H9 (cell line): ENCODE results near the gene SEC23IP. TPM values are rescaled to one million over a fixed set of nuclear protein-coding genes. Genes with fewer than 3 reads are reported as not detected.

Experiments
- DNase-seq: peaks from one replicate; pipeline ENCODE4 v3.0.0-alpha.2; 2017
- H2AFZ ChIP-seq: one replicate; pipeline ENCODE4 v1.6.1; 2013; ENCODE audit warnings: mild to moderate bottlenecking, low read length, control low read depth, moderate library complexity
- H2AK5ac ChIP-seq: 2 replicates; pipeline ENCODE4 v1.6.1; 2013; ENCODE audit warnings: low read length, control low read depth, mixed read lengths; ENCODE audit not compliant: insufficient read length
- H2BK120ac ChIP-seq: one replicate; pipeline ENCODE4 v1.6.1; 2013; ENCODE audit warnings: low read depth, mild to moderate bottlenecking, low read length, control low read depth, inconsistent platforms; ENCODE audit not compliant: poor library complexity, severe bottlenecking
- H2BK12ac ChIP-seq: 2 replicates; pipeline ENCODE4 v1.6.1; 2013; ENCODE audit warnings: low read length, control low read depth, mixed read lengths, low read depth; ENCODE audit not compliant: insufficient read length
- H2BK15ac ChIP-seq: 2 replicates; pipeline ENCODE4 v1.6.1; 2013; ENCODE audit warnings: low read depth, low read length, control low read depth
- H2BK20ac ChIP-seq: one replicate; pipeline ENCODE4 v1.6.1; 2013; ENCODE audit warnings: low read depth, mild to moderate bottlenecking, low read length, control low read depth, inconsistent platforms; ENCODE audit not compliant: poor library complexity, severe bottlenecking
- H2BK5ac ChIP-seq: 2 replicates; pipeline ENCODE4 v1.6.1; 2013; ENCODE audit warnings: low read length, control low read depth, mixed read lengths; ENCODE audit not compliant: insufficient read length
- H3K14ac ChIP-seq: 2 replicates; pipeline ENCODE4 v1.6.1; 2013; ENCODE audit warnings: low read length, control low read depth; ENCODE audit not compliant: insufficient read depth
- H3K18ac ChIP-seq: 2 replicates; pipeline ENCODE4 v1.6.1; 2013; ENCODE audit warnings: low read depth, mild to moderate bottlenecking, mixed read lengths, low read length, control low read depth; ENCODE audit not compliant: insufficient read length
- H3K23ac ChIP-seq: 2 replicates; pipeline ENCODE4 v1.6.1; 2013; ENCODE audit warnings: low read length, control low read depth, mixed read lengths, low read depth; ENCODE audit not compliant: insufficient read length
- H3K23me2 ChIP-seq: 2 replicates; pipeline ENCODE4 v1.6.1; 2013; ENCODE audit warnings: low read depth, mild to moderate bottlenecking, mixed read lengths, low read length, control low read depth; ENCODE audit not compliant: insufficient read length, poor library complexity, severe bottlenecking
- H3K27ac ChIP-seq: 2 replicates; pipeline ENCODE4 v1.5.1; 2013; ENCODE audit warnings: low read length, control low read depth, mixed read lengths, low read depth; ENCODE audit not compliant: insufficient read length
- H3K27me3 ChIP-seq: 2 replicates; pipeline ENCODE4 v1.6.1; 2013; ENCODE audit warnings: low read length, control low read depth, inconsistent platforms; ENCODE audit not compliant: insufficient read depth
- H3K4ac ChIP-seq: 2 replicates; pipeline ENCODE4 v1.6.1; 2013; ENCODE audit warnings: low read depth, mild to moderate bottlenecking, control low read depth, inconsistent platforms, low read length, moderate library complexity
- H3K4me1 ChIP-seq: 2 replicates; pipeline ENCODE4 v1.6.1; 2013; ENCODE audit warnings: low read length, control low read depth, inconsistent platforms; ENCODE audit not compliant: insufficient read depth
- H3K4me2 ChIP-seq: 2 replicates; pipeline ENCODE4 v1.6.1; 2013; ENCODE audit warnings: low read length, control low read depth, mixed read lengths; ENCODE audit not compliant: insufficient read length, insufficient read depth
- H3K56ac ChIP-seq: 2 replicates; pipeline ENCODE4 v1.6.1; 2013; ENCODE audit warnings: low read depth, mild to moderate bottlenecking, mixed read lengths, low read length, control low read depth; ENCODE audit not compliant: insufficient read length
- H3K79me1 ChIP-seq: 2 replicates; pipeline ENCODE4 v1.6.1; 2013; ENCODE audit warnings: low read depth, mild to moderate bottlenecking, moderate library complexity, low read length, control low read depth, inconsistent platforms; ENCODE audit not compliant: insufficient read depth, poor library complexity, severe bottlenecking
- H3K79me2 ChIP-seq: 2 replicates; pipeline ENCODE4 v1.6.1; 2013; ENCODE audit warnings: low read length, control low read depth, inconsistent platforms; ENCODE audit not compliant: insufficient read depth
- H3K9ac ChIP-seq: 2 replicates; pipeline ENCODE4 v1.6.1; 2013; ENCODE audit warnings: low read length, control low read depth, mixed read lengths; ENCODE audit not compliant: insufficient read length; ENCODE audit errors: extremely low read depth
- H3K9me3 ChIP-seq: one replicate; pipeline ENCODE4 v1.6.1; 2013; ENCODE audit warnings: low read depth, low read length, inconsistent platforms; ENCODE audit not compliant: control insufficient read depth
- H3T11ph ChIP-seq: one replicate; pipeline ENCODE4 v1.6.1; 2013; ENCODE audit warnings: mild to moderate bottlenecking, low read length, control low read depth, inconsistent platforms
- H4K20me1 ChIP-seq: one replicate; pipeline ENCODE4 v1.6.1; 2013; ENCODE audit not compliant: control insufficient read depth, insufficient read length, insufficient read depth
- H4K5ac ChIP-seq: 2 replicates; pipeline ENCODE4 v1.6.1; 2013; ENCODE audit warnings: low read depth, mild to moderate bottlenecking, mixed read lengths, low read length, control low read depth; ENCODE audit not compliant: insufficient read length
- H4K8ac ChIP-seq: replicated peaks from 2 replicates; pipeline ENCODE4 v1.6.1; 2013; ENCODE audit warnings: low read length, control low read depth, mixed read lengths, low read depth; ENCODE audit not compliant: insufficient read length
- H4K91ac ChIP-seq: 2 replicates; pipeline ENCODE4 v1.6.1; 2013; ENCODE audit warnings: low read depth, mild to moderate bottlenecking, moderate library complexity, mixed read lengths, low read length, control low read depth; ENCODE audit not compliant: insufficient read length
- H3K27ac Mint-ChIP-seq, 3 experiments: 2 replicates in 2 of 3; 3 replicates in 1 of 3; pipeline ENCODE4 v1.8.0; 2020 to 2021; ENCODE audit warnings: mixed read lengths in 3 of 3, mild to moderate bottlenecking in 1 of 3, moderate library complexity in 1 of 3
- H3K27me3 Mint-ChIP-seq: 2 replicates; pipeline ENCODE4 v1.8.0; 2021; ENCODE audit warnings: low read depth, mild to moderate bottlenecking, moderate library complexity, mixed read lengths
- H3K36me3 Mint-ChIP-seq, 3 experiments: 2 replicates in 2 of 3; 3 replicates in 1 of 3; pipeline ENCODE4 v1.8.0; 2020 to 2021; ENCODE audit warnings: low read depth in 3 of 3, mixed read lengths in 3 of 3; ENCODE audit not compliant: insufficient read depth in 1 of 3
- H3K4me1 Mint-ChIP-seq, 2 experiments: 2 replicates each; pipeline ENCODE4 v1.8.0; 2020; ENCODE audit warnings: mixed read lengths in 2 of 2
- H3K4me3 Mint-ChIP-seq, 2 experiments: 2 replicates in 1 of 2; 3 replicates in 1 of 2; pipeline ENCODE4 v1.8.0; 2020 to 2021; ENCODE audit warnings: mild to moderate bottlenecking in 2 of 2, mixed read lengths in 2 of 2, moderate library complexity in 1 of 2
- H3K9me3 Mint-ChIP-seq, 2 experiments: 2 replicates in 1 of 2; 3 replicates in 1 of 2; pipeline ENCODE4 v1.8.0; 2020; ENCODE audit warnings: mild to moderate bottlenecking in 2 of 2, mixed read lengths in 2 of 2, moderate library complexity in 1 of 2
- CTCF ChIP-seq: fragments of 200-600 bp; sonication (generic); conservative IDR thresholded peaks from 3 replicates; pipeline ENCODE4 v1.8.0; 2021; ENCODE audit warnings: antibody characterized with exemption, mild to moderate bottlenecking
- WGBS: extraction: QIAGEN DNeasy Blood & Tissue Kit; methylation state at CpG from one replicate; pipeline ENCODE4 v1.1.7; 2013; ENCODE audit warnings: missing lambda C conversion rate, low lambda C conversion rate, mixed read lengths; ENCODE audit not compliant: insufficient read length; ENCODE audit errors: extremely low coverage; 5-methylcytosine and 5-hydroxymethylcytosine counted together
- total RNA-seq: library from RNA; stranded (reverse); gene quantifications from 2 replicates; pipeline ENCODE4 v1.2.1, GENCODE V29; 2021

The SEC23IP gene
- total RNA-seq, 1 experiment from 2014 or later, result 93.0 TPM

- TF ChIP-seq CTCF, result no peak
- no peak overlapping the region for H4K8ac ChIP-seq
- DNase-seq, result no peak
- H2BK5ac ChIP-seq, result no peak overlapping the region
- no peak overlapping the region for H3K18ac ChIP-seq
- no peak overlapping the region for H3K4ac ChIP-seq
- H3K14ac ChIP-seq, result no peak overlapping the region
- H2AFZ ChIP-seq, result no peak overlapping the region
- H3K4me2 ChIP-seq, result peak overlapping the region; percentile 99
- peaks cover 36% of the 10 kb centered on the region for H3K79me2 ChIP-seq
- no peak overlapping the region for H4K5ac ChIP-seq
- no peak overlapping the region for H4K91ac ChIP-seq
- Mint-ChIP-seq H3K36me3 (peaks cover 24 to 40% (median 26%) of the 10 kb centered on the region in 3 experiments; a peak in 6 of 7 replicates), H3K9me3 (peaks cover 0 to 4% of the 10 kb centered on the region in 2 experiments; a peak in 3 of 5 replicates), H3K27me3 (no peaks in the 10 kb centered on the region; the same call in 1 of the 2 replicates), H3K4me1 (peaks cover 15 to 17% of the 10 kb centered on the region in 2 experiments), H3K27ac (no peak overlapping the region), H3K4me3 (peak overlapping the region; percentile 93 to 94)
- H3K27me3 ChIP-seq, result no peaks in the 10 kb centered on the region
- no peak overlapping the region for H2BK12ac ChIP-seq
- no peak overlapping the region for H3K23ac ChIP-seq
- H2BK120ac ChIP-seq, result no peak overlapping the region
- WGBS, result no CpG with 5 or more reads among the region's 3 CpGs
- no peaks in the 10 kb centered on the region for H3K4me1 ChIP-seq
- H4K20me1 ChIP-seq, result no peaks in the 10 kb centered on the region
- H3K9me3 ChIP-seq, result no peaks in the 10 kb centered on the region
- no peak overlapping the region for H3T11ph ChIP-seq
- H3K9ac ChIP-seq, result no peak overlapping the region
- H3K79me1 ChIP-seq, result peaks cover 7% of the 10 kb centered on the region
- H3K56ac ChIP-seq, result no peak overlapping the region
- no peak overlapping the region for H2BK15ac ChIP-seq
- H2AK5ac ChIP-seq, result no peak overlapping the region
- H3K23me2 ChIP-seq, result peaks cover 4% of the 10 kb centered on the region
- H3K27ac ChIP-seq, result no peak overlapping the region
- no peak overlapping the region for H2BK20ac ChIP-seq
Observed at GRCh38 chr10:119893845-119894427, 1.4 kb downstream of the SEC23IP start.
